ENCODE measurements around the gene RBMXL2.

RBMXL2 gene
- total RNA-seq, result 0 to 0.17 reads per million in 2 donors

GRCh38 chr11:7088921-7089320, at the start of gene RBMXL2:
TSS of gene RBMXL2 (plus strand) at chr11:7088998. CDS start at chr11:7089121, 123 bp downstream.
- DNase-seq, result no peak

- no peak for DNase-seq
Measured at GRCh38 chr11:7046474-7047175, 42.2 kb upstream of the RBMXL2 start.

GRCh38 chr11:7050191-7050590, 38.6 kb upstream of the RBMXL2 start:
- no peak for DNase-seq

- DNase-seq, result no peak
Measured at GRCh38 chr11:7056828-7057513, 31.8 kb upstream of the RBMXL2 start.

- DNase-seq, result no peak
Measured at GRCh38 chr11:7057641-7058040, 31.2 kb upstream of the RBMXL2 start.

DNA sequence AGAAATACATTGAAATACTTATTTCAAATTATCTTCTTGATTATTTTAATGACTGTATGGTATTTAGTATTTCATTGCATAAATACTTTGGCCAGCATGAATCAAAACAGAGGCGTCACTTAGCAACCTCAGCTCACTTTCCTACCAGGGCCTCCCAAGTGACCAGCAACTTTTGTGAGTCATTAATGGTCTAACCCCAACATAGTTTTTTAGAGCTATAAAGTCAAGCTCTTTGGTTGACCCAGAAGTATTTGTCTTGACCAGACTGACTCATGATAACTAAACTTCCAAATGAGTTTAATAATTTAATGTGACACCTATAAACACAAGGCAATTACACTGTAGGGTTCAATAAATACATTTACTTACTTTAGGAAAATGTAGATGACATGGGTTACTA, 27.9 kb upstream of the RBMXL2 start:
- DNase-seq, result no peak

- no peak for DNase-seq
Measured at GRCh38 chr11:7062534-7062933, 26.3 kb upstream of the RBMXL2 start.

DNA sequence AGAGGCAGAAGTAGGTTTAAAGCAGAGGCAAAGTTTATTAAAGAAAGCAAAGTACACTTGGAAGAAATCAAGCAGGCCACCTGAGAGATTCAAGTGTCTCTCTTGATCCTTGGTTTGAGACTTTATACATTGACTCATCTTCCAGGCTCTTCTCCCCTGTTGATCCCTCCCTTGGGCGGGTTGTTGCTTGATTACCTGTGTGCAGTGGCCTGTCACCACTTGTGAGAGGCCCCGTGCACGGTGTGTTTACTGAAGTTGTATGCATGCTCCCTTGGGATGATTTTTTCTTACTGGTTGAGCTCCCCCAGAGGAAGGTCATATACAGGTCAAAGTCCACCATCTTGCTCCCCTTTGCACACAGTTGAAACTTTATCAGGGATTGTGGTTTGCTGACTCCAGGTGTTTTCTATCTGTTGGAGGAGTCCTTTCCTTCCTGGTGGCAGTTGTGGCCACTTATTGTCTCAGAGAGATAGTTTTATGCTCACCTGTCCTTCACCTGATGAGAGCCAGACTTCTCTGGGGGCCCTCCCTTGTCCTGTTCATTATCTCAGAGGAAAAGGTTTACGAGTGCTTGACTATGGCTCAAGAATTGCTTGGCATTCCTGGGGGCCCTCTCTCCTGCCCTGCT, 16.3 kb upstream of the RBMXL2 start:
- no peak for DNase-seq

DNA sequence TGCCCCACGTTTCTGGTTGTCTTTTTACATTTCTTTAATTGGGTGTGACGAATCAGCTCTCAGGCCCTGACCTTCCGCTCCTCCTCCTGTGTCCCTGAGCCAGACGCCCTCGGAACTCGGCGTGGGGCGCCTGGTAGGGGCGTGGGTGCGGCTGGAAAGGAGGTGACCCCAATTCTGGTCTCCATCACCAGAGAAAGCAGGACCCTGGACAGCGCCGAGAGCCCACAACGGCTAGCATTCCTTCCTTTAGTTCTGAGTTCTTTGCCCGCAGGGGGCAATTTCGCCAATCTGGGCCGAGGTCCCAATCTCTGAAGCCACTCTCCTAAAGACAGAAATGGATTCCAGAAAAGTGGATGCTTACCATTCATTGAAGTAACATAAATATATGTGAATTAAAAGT, 11.7 kb upstream of the RBMXL2 start:
- DNase-seq, result no peak

GRCh38 chr11:7079545-7080135, 9.2 kb upstream of the RBMXL2 start:
- no peak for DNase-seq

DNA sequence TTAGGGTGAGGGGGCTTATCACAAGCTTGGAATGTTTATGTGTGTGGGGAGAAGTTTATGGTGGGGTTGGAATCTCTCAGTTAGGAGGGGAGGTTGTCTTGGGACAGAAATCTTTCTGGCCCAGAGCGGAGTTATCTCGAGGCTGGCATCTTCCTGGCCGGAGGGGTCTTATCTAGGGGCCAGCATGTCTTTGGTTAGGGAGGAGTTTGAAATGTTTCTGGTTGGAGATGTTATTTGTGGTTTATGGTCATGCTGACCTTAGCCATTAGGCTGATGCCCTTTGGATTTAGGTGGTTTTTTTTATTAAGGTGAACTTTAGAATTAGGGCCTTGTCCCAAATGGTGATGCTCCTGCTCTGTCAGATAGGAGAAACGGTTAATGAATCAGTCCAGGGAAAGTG, 7.9 kb upstream of the RBMXL2 start:
- no peak for DNase-seq

DNA sequence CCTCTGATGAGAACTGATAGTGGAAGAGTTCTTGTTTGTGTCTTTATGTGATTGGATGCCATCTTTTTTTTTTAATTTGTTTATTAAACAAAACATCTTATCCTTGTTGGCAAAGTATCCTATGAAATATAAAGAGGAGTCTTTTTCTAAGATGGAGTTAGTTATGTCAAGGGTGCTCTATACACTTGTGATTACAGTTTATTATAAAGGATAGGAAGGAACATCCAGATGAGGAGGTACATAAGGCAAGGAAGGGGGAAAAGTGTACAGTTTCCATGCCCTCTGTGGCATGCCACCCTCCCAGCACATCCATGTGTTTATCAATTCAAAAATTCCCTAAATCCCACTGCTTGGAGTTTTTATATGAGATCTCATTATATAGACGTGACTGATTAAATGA, 7.4 kb upstream of the RBMXL2 start:
- no peak for DNase-seq

GRCh38 chr11:7089328-7090251, 792 bp downstream of the RBMXL2 start:
- no peak for DNase-seq

DNA sequence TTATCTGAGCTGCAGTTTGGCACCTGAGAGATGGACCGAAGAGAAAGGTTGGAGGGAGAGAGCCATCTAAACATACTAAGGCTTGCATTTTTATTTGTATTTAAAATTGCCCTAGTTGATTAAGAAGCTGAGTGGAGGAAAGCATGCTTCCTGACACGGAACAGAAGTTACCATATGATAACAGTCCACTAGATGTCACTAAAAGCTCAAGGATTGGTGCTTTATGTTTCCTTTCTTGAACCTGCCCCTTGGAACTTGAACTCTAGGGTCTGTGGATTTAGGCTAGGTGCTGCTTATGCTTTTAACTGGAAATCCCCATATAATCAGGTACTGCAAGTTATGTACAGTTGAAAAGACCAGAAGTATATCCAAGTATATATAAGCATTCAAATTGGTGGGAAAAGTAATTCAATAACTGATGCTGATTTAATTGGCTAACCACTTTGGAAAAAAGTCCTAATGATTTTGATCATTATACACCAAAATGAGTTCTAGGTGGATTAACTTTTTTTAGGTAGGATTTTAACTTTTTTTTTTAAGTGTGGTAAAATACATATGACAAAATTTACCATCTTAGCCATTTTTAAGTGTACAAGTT, 9.5 kb downstream of the RBMXL2 start:
- no peak for DNase-seq

DNA sequence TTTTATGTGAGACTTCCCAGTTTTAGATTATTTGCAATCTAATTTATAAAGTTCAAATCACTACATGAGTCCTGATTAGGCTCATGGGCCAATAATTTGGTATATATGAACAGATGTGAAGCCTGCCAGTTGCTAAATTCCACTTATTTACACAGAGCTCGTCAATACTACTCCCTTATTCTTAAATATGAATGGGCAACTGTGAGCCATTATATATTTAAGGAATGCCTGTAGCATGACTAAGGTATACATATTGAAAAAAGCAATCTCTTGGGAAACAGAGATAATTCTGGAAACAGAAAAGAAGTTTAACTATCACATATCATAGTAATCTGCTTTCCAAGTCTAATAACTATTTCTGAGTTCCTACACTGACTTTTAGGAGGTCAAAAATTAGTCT, 27.0 kb downstream of the RBMXL2 start:
- DNase-seq, result no peak

GRCh38 chr11:7116370-7116769, 27.6 kb downstream of the RBMXL2 start:
- DNase-seq, result no peak

- DNase-seq, result no peak
Measured at GRCh38 chr11:7138051-7138450, 49.3 kb downstream of the RBMXL2 start.

Data from activated gamma-delta T cell (primary cell).